Kidney (tissue), 14 donors: ENCODE measurements around the gene LHPP. TPM values are rescaled to one million over a fixed set of nuclear protein-coding genes. Genes with fewer than 3 reads are reported as not detected.

Source experiments
- DNase-seq, 5 donors: peaks; one replicate each; pipeline ENCODE4 v3.0.0-alpha.2; 2013 to 2020
- FAIRE-seq: peaks from 2 replicates; lab custom pipeline; 2012; peaks lifted over from hg19 to GRCh38; lab: Jason Lieb, UNC
- H3K27ac ChIP-seq, 2 donors: one replicate each; pipeline ENCODE4 v1.7.0; 2013; ENCODE audit warnings: low read depth in 2 of 2, low read length in 2 of 2, inconsistent platforms in 1 of 2
- H3K27me3 ChIP-seq: one replicate; pipeline ENCODE4 v1.7.1; 2013; ENCODE audit warnings: low read length, inconsistent platforms; ENCODE audit not compliant: control insufficient read depth, insufficient read depth
- H3K36me3 ChIP-seq, 3 donors: one replicate each; pipeline versions ENCODE4 v1.7.0 to v1.7.1; 2013; ENCODE audit warnings: low read length in 3 of 3, control low read depth in 1 of 3, inconsistent platforms in 1 of 3; ENCODE audit not compliant: insufficient read depth in 3 of 3, control insufficient read depth in 2 of 3
- H3K4me1 ChIP-seq, 3 donors: one replicate each; pipeline versions ENCODE4 v1.7.0 to v1.7.1; 2013; ENCODE audit warnings: low read length in 3 of 3, inconsistent platforms in 1 of 3, low read depth in 1 of 3; ENCODE audit not compliant: control insufficient read depth in 2 of 3, insufficient read depth in 2 of 3
- H3K4me3 ChIP-seq, 3 donors: one replicate each; pipeline versions ENCODE4 v1.7.0 to v1.8.1; 2013; ENCODE audit warnings: low read length in 3 of 3, control low read depth in 1 of 3, inconsistent platforms in 1 of 3
- H3K9ac ChIP-seq, 3 donors: one replicate each; pipeline versions ENCODE4 v1.7.0 to v1.7.1; 2013; ENCODE audit warnings: low read length in 3 of 3, control low read depth in 1 of 3, inconsistent platforms in 1 of 3
- H3K9me3 ChIP-seq, 3 donors: one replicate each; pipeline versions ENCODE4 v1.7.0 to v1.7.1; 2013; ENCODE audit warnings: low read length in 3 of 3, control low read depth in 1 of 3, inconsistent platforms in 1 of 3; ENCODE audit not compliant: control insufficient read depth in 2 of 3, insufficient read depth in 1 of 3
- intact Hi-C: fragments of 100-400 bp; cut with DNase I; formaldehyde crosslinking; loops from one replicate; pipeline ENCODE4 v1.11.1; 2022
- polyA plus RNA-seq: library from polyadenylated mRNA; stranded (reverse); fragments of 350-450 nt; fragmentation: Illumina TruSeq; extraction: RNeasy Lipid Tissue Mini Kit (QIAGEN cat#74804); gene quantifications from one replicate; pipeline ENCODE4 v1.2.3, GENCODE V29; 2014; ENCODE audit warnings: low read depth, low replicate concordance; ENCODE audit not compliant: insufficient read depth
- total RNA-seq: library from RNA; stranded (reverse); fragmentation: NEBNext Ultra II Directional; extraction: Animal tissue kit (Norgen Biotek cat#: 25700); gene quantifications from one replicate; pipeline ENCODE4 v1.2.1, GENCODE V29; 2021
- TF ChIP-seq, protein P1 (sequence below): IDR thresholded peaks from 3 replicates; pipeline ENCODE4 v1.5.1; 2012; ENCODE audit warnings: mild to moderate bottlenecking, moderate library complexity, borderline replicate concordance; ENCODE audit not compliant: insufficient read depth; ENCODE audit errors: extremely low read depth
- donor health status: control.
- donor health status: control.
- donor health status: control.
- donor health status: control.
- donor health status: control.
- donor health status: DM: yes; HTN: yes; CAD: no.
- donor health status: Normal renal cell carcinoma (clear cell type).

Gene LHPP
- total and polyA plus RNA-seq, 2 donors from 2014 or later, result 16.6 to 52.5 TPM

DNA sequence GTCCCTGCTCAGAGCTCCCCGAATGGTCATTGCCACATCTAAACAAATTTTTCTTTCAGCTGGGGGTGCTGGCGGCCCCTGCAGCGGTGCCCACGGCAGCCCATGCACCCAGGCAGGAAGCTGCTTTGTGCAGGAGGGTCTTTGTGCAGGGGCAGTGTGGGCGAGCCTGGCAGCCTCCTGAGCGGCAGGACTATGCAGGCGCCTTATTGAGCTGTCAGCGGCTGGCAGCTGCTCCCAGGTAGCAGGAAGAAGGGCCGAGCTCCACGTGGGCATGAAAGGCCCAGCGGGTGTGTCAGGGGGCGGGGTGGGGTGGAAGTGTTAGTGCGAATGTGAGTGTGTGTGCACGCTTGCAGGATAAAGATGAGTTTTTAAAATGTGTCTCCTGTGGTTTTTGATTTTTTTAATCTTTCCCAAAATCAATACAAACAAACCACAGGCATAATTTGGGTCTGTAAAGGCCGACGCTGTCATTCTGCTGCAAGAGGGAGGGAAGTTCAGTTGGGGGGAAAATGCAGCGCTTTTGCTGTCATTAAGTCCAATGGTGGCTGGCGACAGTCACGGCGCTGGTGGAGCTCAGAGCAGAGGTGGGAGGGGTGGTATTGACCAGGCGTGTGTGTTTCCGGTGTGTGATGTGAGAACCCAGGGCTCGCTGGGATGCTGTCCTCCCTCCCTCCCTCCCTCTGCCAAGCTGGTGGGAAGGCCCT, 83.9 kb downstream of the LHPP start:
- no peak for FAIRE-seq
- Histone ChIP-seq H3K27ac (no peak overlapping the region), H3K36me3 (no peaks in the 10 kb centered on the region), H3K27me3 (no peaks in the 10 kb centered on the region), H3K4me1 (no peaks in the 10 kb centered on the region), H3K9ac (no peak overlapping the region), H3K9me3 (no peaks in the 10 kb centered on the region), H3K4me3 (no peak overlapping the region)
- peak in 1 of 5 donors; percentile 53 for DNase-seq
- TF ChIP-seq, protein P1, sequence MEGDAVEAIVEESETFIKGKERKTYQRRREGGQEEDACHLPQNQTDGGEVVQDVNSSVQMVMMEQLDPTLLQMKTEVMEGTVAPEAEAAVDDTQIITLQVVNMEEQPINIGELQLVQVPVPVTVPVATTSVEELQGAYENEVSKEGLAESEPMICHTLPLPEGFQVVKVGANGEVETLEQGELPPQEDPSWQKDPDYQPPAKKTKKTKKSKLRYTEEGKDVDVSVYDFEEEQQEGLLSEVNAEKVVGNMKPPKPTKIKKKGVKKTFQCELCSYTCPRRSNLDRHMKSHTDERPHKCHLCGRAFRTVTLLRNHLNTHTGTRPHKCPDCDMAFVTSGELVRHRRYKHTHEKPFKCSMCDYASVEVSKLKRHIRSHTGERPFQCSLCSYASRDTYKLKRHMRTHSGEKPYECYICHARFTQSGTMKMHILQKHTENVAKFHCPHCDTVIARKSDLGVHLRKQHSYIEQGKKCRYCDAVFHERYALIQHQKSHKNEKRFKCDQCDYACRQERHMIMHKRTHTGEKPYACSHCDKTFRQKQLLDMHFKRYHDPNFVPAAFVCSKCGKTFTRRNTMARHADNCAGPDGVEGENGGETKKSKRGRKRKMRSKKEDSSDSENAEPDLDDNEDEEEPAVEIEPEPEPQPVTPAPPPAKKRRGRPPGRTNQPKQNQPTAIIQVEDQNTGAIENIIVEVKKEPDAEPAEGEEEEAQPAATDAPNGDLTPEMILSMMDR, result no peak
- intact Hi-C loops, result no loop called here

DNA sequence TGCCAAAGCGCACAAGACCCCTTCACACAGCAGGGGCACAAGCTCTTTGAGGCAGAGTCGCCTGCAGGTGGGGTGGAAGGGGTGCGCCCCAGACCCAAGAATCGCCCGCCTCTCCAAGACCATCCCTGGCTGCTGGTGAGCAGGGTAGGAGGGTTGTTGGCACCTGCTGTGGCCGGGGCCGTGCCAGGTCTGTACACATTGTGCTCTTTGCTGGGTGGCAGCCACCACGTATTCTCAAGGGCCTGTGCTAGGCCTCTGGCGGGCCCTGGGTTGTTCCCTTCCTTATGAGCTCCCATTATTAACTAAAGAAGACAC, 84.4 kb downstream of the LHPP start:
- no peak overlapping the region for H3K27ac ChIP-seq
- H3K36me3 ChIP-seq, result no peaks in the 10 kb centered on the region
- no peak overlapping the region for H3K9ac ChIP-seq
- TF ChIP-seq, protein P1, result no peak
- no peak overlapping the region for H3K4me3 ChIP-seq
- H3K4me1 ChIP-seq, result no peaks in the 10 kb centered on the region
- no peak for DNase-seq
- H3K27me3 ChIP-seq, result no peaks in the 10 kb centered on the region
- no peaks in the 10 kb centered on the region for H3K9me3 ChIP-seq
- intact Hi-C loops, result no loop called here
- FAIRE-seq, result no peak

DNA sequence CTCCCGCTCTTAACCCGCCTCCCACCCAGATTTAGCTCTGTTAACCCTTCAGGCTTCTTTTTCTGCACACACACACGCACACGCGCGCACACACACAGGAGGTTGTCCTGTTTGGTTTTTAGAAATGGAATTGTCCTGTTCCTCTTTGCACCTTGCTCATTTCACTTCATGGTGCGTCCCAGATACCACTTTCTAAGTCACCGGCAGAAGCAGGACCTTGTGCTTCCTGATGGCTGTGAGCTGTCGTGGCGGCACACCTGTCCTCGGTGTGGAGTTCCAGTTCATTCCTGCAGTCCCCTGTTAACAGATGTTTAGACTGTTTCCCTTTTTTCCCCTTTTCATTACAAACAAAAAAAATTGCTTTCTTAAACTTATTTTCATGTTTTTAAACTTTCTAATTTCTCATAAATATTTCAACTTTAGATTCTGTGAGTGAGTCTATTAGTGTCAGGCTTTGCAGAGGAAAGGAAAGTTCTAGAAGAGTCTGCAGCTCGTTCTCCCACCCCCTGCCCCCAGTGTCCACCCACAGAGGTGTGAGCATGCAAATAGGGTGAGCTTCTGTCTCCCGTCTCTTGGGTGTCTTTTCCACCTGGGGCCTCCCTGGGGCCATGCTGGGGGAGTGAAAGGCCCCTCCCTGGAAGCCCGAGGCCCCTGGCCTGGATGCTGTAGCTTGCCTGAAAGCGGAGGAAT, 85.5 kb downstream of the LHPP start:
- intact Hi-C loops, result no loop called here
- DNase-seq, result no peak
- H3K36me3 ChIP-seq, result no peaks in the 10 kb centered on the region
- FAIRE-seq, result no peak
- H3K4me1 ChIP-seq, result no peaks in the 10 kb centered on the region
- H3K27ac ChIP-seq, result no peak overlapping the region
- H3K9me3 ChIP-seq, result no peaks in the 10 kb centered on the region
- no peaks in the 10 kb centered on the region for H3K27me3 ChIP-seq
- no peak overlapping the region for H3K4me3 ChIP-seq
- TF ChIP-seq, protein P1, result no peak
- no peak overlapping the region for H3K9ac ChIP-seq
